PC-3 (cell line): ENCODE data around the gene RGL2. TPM values are rescaled to one million over a fixed set of nuclear protein-coding genes. Genes with fewer than 3 reads are reported as not detected.

Source experiments
- ATAC-seq: fragments of 200-7000 bp; cut with Tn5 transposase; 2 replicates; pipeline ENCODE4 v1.9.1; 2020; ENCODE audit warnings: mild to moderate bottlenecking, moderate library complexity
- BruUV-seq: library from RNA; stranded (reverse); fragments of 400-500 nt; replicated peaks from 2 replicates; lab custom pipeline; 2021; lab: Mats Ljungman, UMichigan
- CTCF ChIA-PET: fragments of 300-600 bp; sonication (Branson Sonifier 250); formaldehyde crosslinking; loops from one replicate; lab custom pipeline; 2022; ENCODE audit warnings: antibody characterized with exemption; lab: Charles Lee
- POLR2A ChIA-PET: fragments of 300-600 bp; sonication (Branson Sonifier 250); formaldehyde crosslinking; loops from one replicate; lab custom pipeline; 2022; ENCODE audit warnings: antibody characterized with exemption; ENCODE audit not compliant: unreplicated experiment; lab: Charles Lee
- DNase-seq: peaks from one replicate; pipeline ENCODE4 v3.0.0-alpha.2; 2015
- H2AFZ ChIP-seq: fragments of 300-600 bp; sonication (generic); 2 replicates; pipeline ENCODE4 v1.6.0; 2016; ENCODE audit warnings: antibody characterized with exemption, low read length
- H3F3A ChIP-seq: fragments of 300-600 bp; sonication (generic); one replicate; pipeline ENCODE4 v1.6.0; 2017; ENCODE audit warnings: antibody characterized with exemption, low read length, control low read depth, mild to moderate bottlenecking; ENCODE audit not compliant: unreplicated experiment
- H3K27ac ChIP-seq: fragments of 300-600 bp; sonication (generic); 2 replicates; pipeline ENCODE4 v1.5.1; 2016; ENCODE audit warnings: mild to moderate bottlenecking, low read length
- H3K27me3 ChIP-seq: fragments of 300-600 bp; sonication (generic); 2 replicates; pipeline ENCODE4 v1.6.1; 2016; ENCODE audit warnings: low read length, mixed read lengths
- H3K36me3 ChIP-seq: fragments of 300-600 bp; sonication (generic); 2 replicates; pipeline ENCODE4 v1.6.1; 2016; ENCODE audit warnings: low read depth, mixed run types, low read length, mixed read lengths
- H3K4me1 ChIP-seq: fragments of 300-600 bp; sonication (generic); 2 replicates; pipeline ENCODE4 v1.5.1; 2016; ENCODE audit warnings: low read length; ENCODE audit not compliant: insufficient read depth
- H3K4me2 ChIP-seq: fragments of 300-600 bp; sonication (generic); 2 replicates; pipeline ENCODE4 v1.6.0; 2016; ENCODE audit warnings: low read length
- H3K4me3 ChIP-seq: fragments of 300-600 bp; sonication (generic); 2 replicates; pipeline ENCODE4 v1.5.1; 2016; ENCODE audit warnings: mild to moderate bottlenecking, low read length, mixed read lengths
- H3K79me2 ChIP-seq: fragments of 300-600 bp; sonication (generic); 2 replicates; pipeline ENCODE4 v1.6.1; 2017; ENCODE audit warnings: low read length, mixed read lengths
- H3K9ac ChIP-seq: fragments of 300-600 bp; sonication (generic); 2 replicates; pipeline ENCODE4 v1.6.0; 2016; ENCODE audit warnings: mild to moderate bottlenecking, low read length
- H3K9me2 ChIP-seq: fragments of 300-600 bp; sonication (generic); replicated peaks from 2 replicates; pipeline ENCODE4 v1.6.1; 2016; ENCODE audit warnings: mixed run types, low read length, mixed read lengths
- H3K9me3 ChIP-seq: fragments of 300-600 bp; sonication (generic); 2 replicates; pipeline ENCODE4 v1.6.1; 2016; ENCODE audit warnings: low read length, mixed read lengths
- H4K20me1 ChIP-seq: fragments of 300-600 bp; sonication (generic); 2 replicates; pipeline ENCODE4 v1.6.1; 2016; ENCODE audit warnings: low read length, mixed read lengths
- EZH2 ChIP-seq: fragments of 300-600 bp; sonication (generic); IDR thresholded peaks from one replicate; pipeline ENCODE4 v1.6.1; 2017; ENCODE audit warnings: antibody characterized with exemption, mild to moderate bottlenecking, low read length; ENCODE audit not compliant: unreplicated experiment
- EZH2phosphoT487 ChIP-seq: fragments of 300-600 bp; sonication (generic); IDR thresholded peaks from 2 replicates; pipeline ENCODE4 v1.6.1; 2018; ENCODE audit warnings: mild to moderate bottlenecking, antibody characterized with exemption, low read length, borderline replicate concordance
- intact Hi-C: fragments of 100-400 bp; cut with micrococcal nuclease; formaldehyde crosslinking; loops from 2 replicates; pipeline ENCODE4 v1.9.0; 2023
- total RNA-seq: library from RNA; depleted of rRNA; stranded (reverse); fragments of >200 nt; gene quantifications from 2 replicates; pipeline ENCODE4 v1.2.3, GENCODE V29; 2014
- TF ChIP-seq, protein P1 (sequence below): fragments of 300-600 bp; sonication (generic); conservative IDR thresholded peaks from 2 replicates; pipeline ENCODE4 v1.5.1; 2017; ENCODE audit warnings: antibody characterized with exemption, low read depth, mild to moderate bottlenecking, low read length

Gene RGL2
- total RNA-seq, 1 experiment from 2014 or later = 34.9 TPM

DNA sequence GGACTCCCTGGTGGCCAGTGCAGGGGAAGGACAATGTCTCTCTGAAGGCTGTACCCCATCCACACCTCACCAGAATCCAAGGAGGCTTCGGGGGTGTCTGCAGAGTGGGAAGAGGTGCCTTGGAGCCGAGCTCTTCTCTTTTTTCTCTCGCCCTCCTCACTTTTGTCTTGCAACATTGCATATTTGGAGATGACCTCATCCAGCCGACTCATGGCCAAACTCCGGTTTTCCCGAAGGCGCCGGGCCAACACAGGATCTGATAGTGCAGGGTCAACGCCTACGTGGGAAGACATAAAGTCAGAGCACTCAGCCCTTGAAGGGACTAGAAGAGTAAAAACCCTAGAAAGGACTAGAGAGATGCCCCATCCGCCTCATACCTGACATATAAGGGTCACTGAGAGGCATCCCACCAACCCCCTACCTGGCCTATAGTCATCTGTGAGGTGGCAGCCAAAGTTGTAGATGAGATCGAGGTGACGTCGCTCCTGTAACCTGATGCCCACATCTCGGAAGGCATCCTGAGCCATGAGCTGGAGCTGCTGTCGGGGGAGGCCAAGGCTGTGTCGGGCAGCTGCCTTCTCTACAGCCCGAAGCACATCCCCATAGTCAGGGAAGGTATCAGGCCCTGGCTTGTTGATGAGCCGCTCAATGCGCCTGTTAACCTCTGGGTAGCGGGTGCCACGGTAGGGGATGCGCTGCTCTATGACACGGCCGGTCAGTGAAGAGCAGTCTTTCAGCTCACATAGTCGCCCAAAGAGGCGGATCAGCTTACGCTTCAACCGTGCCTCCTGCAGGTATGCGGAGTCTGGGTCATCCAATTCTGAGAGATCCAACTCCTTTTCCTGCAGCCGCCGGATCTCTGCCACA is 21.8 kb upstream of the RGL2 start:
- DNase-seq (peak; percentile 79), ATAC-seq (peak; percentile 3; the same call in 1 of the 2 replicates)
- H3K9ac ChIP-seq = peak overlapping the region; percentile 46
- H3K27me3 ChIP-seq = no peaks in the 10 kb centered on the region
- H3K27ac ChIP-seq = peak overlapping the region; percentile 86
- ChIA-PET POLR2A (no interaction called here), CTCF (no interaction called here)
- intact Hi-C loops = no loop called here
- no peaks in the 10 kb centered on the region for H4K20me1 ChIP-seq
- TF ChIP-seq, protein P1, sequence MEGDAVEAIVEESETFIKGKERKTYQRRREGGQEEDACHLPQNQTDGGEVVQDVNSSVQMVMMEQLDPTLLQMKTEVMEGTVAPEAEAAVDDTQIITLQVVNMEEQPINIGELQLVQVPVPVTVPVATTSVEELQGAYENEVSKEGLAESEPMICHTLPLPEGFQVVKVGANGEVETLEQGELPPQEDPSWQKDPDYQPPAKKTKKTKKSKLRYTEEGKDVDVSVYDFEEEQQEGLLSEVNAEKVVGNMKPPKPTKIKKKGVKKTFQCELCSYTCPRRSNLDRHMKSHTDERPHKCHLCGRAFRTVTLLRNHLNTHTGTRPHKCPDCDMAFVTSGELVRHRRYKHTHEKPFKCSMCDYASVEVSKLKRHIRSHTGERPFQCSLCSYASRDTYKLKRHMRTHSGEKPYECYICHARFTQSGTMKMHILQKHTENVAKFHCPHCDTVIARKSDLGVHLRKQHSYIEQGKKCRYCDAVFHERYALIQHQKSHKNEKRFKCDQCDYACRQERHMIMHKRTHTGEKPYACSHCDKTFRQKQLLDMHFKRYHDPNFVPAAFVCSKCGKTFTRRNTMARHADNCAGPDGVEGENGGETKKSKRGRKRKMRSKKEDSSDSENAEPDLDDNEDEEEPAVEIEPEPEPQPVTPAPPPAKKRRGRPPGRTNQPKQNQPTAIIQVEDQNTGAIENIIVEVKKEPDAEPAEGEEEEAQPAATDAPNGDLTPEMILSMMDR = no peak
- TF ChIP-seq EZH2phosphoT487 (no peak), EZH2 (no peak)
- BruUV-seq = TSS peak; percentile 41
- H3K9me2 ChIP-seq = no peaks in the 10 kb centered on the region
- H2AFZ ChIP-seq = no peak overlapping the region
- peak overlapping the region; percentile 96 for H3K4me2 ChIP-seq
- H3F3A ChIP-seq = no peaks in the 10 kb centered on the region
- H3K79me2 ChIP-seq = peaks cover 38% of the 10 kb centered on the region
- H3K9me3 ChIP-seq = no peaks in the 10 kb centered on the region
- H3K4me3 ChIP-seq = peak overlapping the region; percentile 95
- peaks cover 51% of the 10 kb centered on the region for H3K4me1 ChIP-seq
- H3K36me3 ChIP-seq = peaks cover 12% of the 10 kb centered on the region; the same call in 1 of the 2 replicates

DNA sequence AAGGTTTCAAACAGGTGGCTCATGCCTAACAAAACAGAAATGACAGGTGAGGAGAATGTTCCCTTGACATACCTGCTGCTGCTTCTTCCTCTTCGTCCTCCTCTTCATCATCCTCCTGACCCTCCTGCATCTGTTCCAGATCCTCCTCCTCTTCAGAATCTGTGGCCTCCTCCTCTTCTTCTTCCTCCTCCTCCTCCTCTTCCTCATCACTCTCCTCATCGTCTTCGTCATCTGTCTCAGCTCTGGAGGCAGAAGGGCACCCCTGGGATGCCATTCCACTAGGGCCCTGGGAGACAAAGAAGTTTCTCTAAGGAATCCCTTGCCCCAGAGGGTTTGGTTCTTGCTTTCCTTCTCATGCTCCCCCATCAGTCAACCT is 21.2 kb upstream of the RGL2 start:
- Histone ChIP-seq H3F3A (no peaks in the 10 kb centered on the region), H3K9me2 (no peaks in the 10 kb centered on the region), H4K20me1 (no peaks in the 10 kb centered on the region), H3K4me2 (peak overlapping the region; percentile 96), H3K36me3 (peaks cover 12% of the 10 kb centered on the region; the same call in 1 of the 2 replicates), H3K27ac (peak overlapping the region; percentile 86), H3K79me2 (peaks cover 38% of the 10 kb centered on the region), H3K9ac (peak overlapping the region; percentile 46), H2AFZ (no peak overlapping the region), H3K4me1 (peaks cover 56% of the 10 kb centered on the region), H3K9me3 (no peaks in the 10 kb centered on the region), H3K4me3 (peak overlapping the region; percentile 95), H3K27me3 (no peaks in the 10 kb centered on the region)
- CTCF ChIA-PET = no interaction called here
- TF ChIP-seq EZH2 = no peak
- no peak for TF ChIP-seq EZH2phosphoT487
- TF ChIP-seq, protein P1 = no peak
- intact Hi-C loops = no loop called here
- ATAC-seq (no peak), DNase-seq (no peak)
- POLR2A ChIA-PET = interaction anchor here (0.7 kb wide), 1 partner anchor 16 kb away, joined by 3 read pairs; no protein-coding TSS in a partner anchor
- no TSS peak for BruUV-seq
